ENCODE data around the gene TLCD1.

- TF ChIP-seq EZH2 (IDR thresholded peaks at IDR 0.05; ENCODE audit: low read depth, unreplicated experiment): no peak
- TF ChIP-seq REST (IDR thresholded peaks at IDR 0.05; ENCODE audit: unreplicated experiment): no peak
- TF ChIP-seq CTCF (conservative IDR thresholded peaks at IDR 0.05; ENCODE audit: low read depth in 2 of 2): no peak
- no peak for TF ChIP-seq POLR2AphosphoS5 (IDR thresholded peaks at IDR 0.05; ENCODE audit: low read depth)
- TF ChIP-seq EZH2phosphoT487 (IDR thresholded peaks at IDR 0.05; ENCODE audit: unreplicated experiment): no peak
- no peak for TF ChIP-seq JUNB (IDR thresholded peaks at IDR 0.05; ENCODE audit: unreplicated experiment)
- TF ChIP-seq CREB1 (CRISPR knock-in tag; IDR thresholded peaks at IDR 0.05; ENCODE audit: low read depth): no peak
- TF ChIP-seq ZNF114 (CRISPR knock-in tag; IDR thresholded peaks at IDR 0.05): no peak
- no peak for TF ChIP-seq STAT1 (IDR thresholded peaks at IDR 0.05; ENCODE audit: unreplicated experiment)
- TF ChIP-seq ZNF331 (CRISPR knock-in tag; IDR thresholded peaks at IDR 0.05; ENCODE audit: low read depth): no peak
- TF ChIP-seq NANOG (IDR thresholded peaks at IDR 0.05; ENCODE audit: borderline replicate concordance): no peak
- TF ChIP-seq, protein P1, sequence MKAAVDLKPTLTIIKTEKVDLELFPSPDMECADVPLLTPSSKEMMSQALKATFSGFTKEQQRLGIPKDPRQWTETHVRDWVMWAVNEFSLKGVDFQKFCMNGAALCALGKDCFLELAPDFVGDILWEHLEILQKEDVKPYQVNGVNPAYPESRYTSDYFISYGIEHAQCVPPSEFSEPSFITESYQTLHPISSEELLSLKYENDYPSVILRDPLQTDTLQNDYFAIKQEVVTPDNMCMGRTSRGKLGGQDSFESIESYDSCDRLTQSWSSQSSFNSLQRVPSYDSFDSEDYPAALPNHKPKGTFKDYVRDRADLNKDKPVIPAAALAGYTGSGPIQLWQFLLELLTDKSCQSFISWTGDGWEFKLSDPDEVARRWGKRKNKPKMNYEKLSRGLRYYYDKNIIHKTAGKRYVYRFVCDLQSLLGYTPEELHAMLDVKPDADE (IDR thresholded peaks at IDR 0.05): no peak
Measured at GRCh38 chr17:28716740-28717577, 9.1 kb downstream of the TLCD1 start.

All from GM23338 (cell line).